Neural progenitor cell (in vitro differentiated cells): ENCODE results near the gene RBM47. TPM values are rescaled to one million over a fixed set of nuclear protein-coding genes. Genes with fewer than 3 reads are reported as not detected.

Source experiments
- DNase-seq: peaks from one replicate; pipeline ENCODE4 v3.0.0-alpha.2; 2016; ENCODE audit warnings: low spot score
- H2AFZ ChIP-seq: fragments of 200-600 bp; sonication (generic); replicated peaks from 2 replicates; pipeline ENCODE4 v1.6.1; 2016; ENCODE audit warnings: antibody characterized with exemption
- H3F3A ChIP-seq: fragments of 200-600 bp; sonication (generic); 2 replicates; pipeline ENCODE4 v1.6.1; 2016; ENCODE audit warnings: antibody characterized with exemption, low read depth
- H3K27ac ChIP-seq: fragments of 200-600 bp; sonication (generic); 2 replicates; pipeline ENCODE4 v1.5.1; 2016; ENCODE audit warnings: mild to moderate bottlenecking
- H3K27me3 ChIP-seq: fragments of 200-600 bp; sonication (generic); 2 replicates; pipeline ENCODE4 v1.6.1; 2016; ENCODE audit warnings: mild to moderate bottlenecking, moderate library complexity
- H3K36me3 ChIP-seq: fragments of 200-600 bp; sonication (generic); 2 replicates; pipeline ENCODE4 v1.5.1; 2016
- H3K4me1 ChIP-seq: fragments of 200-600 bp; sonication (generic); 2 replicates; pipeline ENCODE4 v1.6.1; 2016; ENCODE audit warnings: mixed run types
- H3K4me2 ChIP-seq: fragments of 200-600 bp; sonication (generic); 2 replicates; pipeline ENCODE4 v1.6.1; 2016
- H3K4me3 ChIP-seq: fragments of 200-600 bp; sonication (generic); 2 replicates; pipeline ENCODE4 v1.5.1; 2016
- H3K79me2 ChIP-seq: fragments of 200-600 bp; sonication (generic); 2 replicates; pipeline ENCODE4 v1.6.1; 2016; ENCODE audit warnings: low read depth
- H3K9ac ChIP-seq: fragments of 200-600 bp; sonication (generic); 2 replicates; pipeline ENCODE4 v1.6.1; 2016
- H3K9me3 ChIP-seq: fragments of 200-600 bp; sonication (generic); 2 replicates; pipeline ENCODE4 v1.5.1; 2016; ENCODE audit warnings: low read depth
- H4K20me1 ChIP-seq: fragments of 200-600 bp; sonication (generic); 2 replicates; pipeline ENCODE4 v1.6.1; 2016; ENCODE audit warnings: low read depth
- H3K27ac Mint-ChIP-seq: 3 replicates; pipeline ENCODE4 v1.8.0; 2021; ENCODE audit warnings: mixed read lengths
- H3K27me3 Mint-ChIP-seq: 2 replicates; pipeline ENCODE4 v1.8.0; 2022; ENCODE audit warnings: low read depth, mild to moderate bottlenecking, inconsistent platforms, moderate library complexity, mixed read lengths; ENCODE audit not compliant: insufficient read depth
- H3K36me3 Mint-ChIP-seq: 3 replicates; pipeline ENCODE4 v1.8.0; 2021; ENCODE audit warnings: mixed read lengths
- H3K4me1 Mint-ChIP-seq: 3 replicates; pipeline ENCODE4 v1.8.0; 2021; ENCODE audit warnings: mixed read lengths
- H3K4me3 Mint-ChIP-seq: 3 replicates; pipeline ENCODE4 v1.8.0; 2021; ENCODE audit warnings: mild to moderate bottlenecking, moderate library complexity, mixed read lengths
- H3K9me3 Mint-ChIP-seq: 3 replicates; pipeline ENCODE4 v1.8.0; 2020; ENCODE audit warnings: mixed read lengths
- CTCF ChIP-seq: fragments of 200-600 bp; sonication (generic); IDR thresholded peaks from 2 replicates; pipeline ENCODE4 v1.5.1; 2017; ENCODE audit warnings: antibody characterized with exemption, mild to moderate bottlenecking
- EZH2 ChIP-seq: fragments of 200-600 bp; sonication (generic); IDR thresholded peaks from 2 replicates; pipeline ENCODE4 v1.6.1; 2017; ENCODE audit warnings: antibody characterized with exemption, mild to moderate bottlenecking, moderate library complexity
- EZH2phosphoT487 ChIP-seq: fragments of 200-600 bp; sonication (generic); IDR thresholded peaks from 2 replicates; pipeline ENCODE4 v1.6.1; 2017; ENCODE audit warnings: antibody characterized with exemption
- total RNA-seq: library from RNA; depleted of rRNA; stranded (reverse); fragments of >200 nt; gene quantifications from 2 replicates; pipeline ENCODE4 v1.2.3, GENCODE V29; 2015; ENCODE audit warnings: low replicate concordance

RBM47 gene
- total RNA-seq, 1 donor from 2014 or later: 2.9 TPM

DNA sequence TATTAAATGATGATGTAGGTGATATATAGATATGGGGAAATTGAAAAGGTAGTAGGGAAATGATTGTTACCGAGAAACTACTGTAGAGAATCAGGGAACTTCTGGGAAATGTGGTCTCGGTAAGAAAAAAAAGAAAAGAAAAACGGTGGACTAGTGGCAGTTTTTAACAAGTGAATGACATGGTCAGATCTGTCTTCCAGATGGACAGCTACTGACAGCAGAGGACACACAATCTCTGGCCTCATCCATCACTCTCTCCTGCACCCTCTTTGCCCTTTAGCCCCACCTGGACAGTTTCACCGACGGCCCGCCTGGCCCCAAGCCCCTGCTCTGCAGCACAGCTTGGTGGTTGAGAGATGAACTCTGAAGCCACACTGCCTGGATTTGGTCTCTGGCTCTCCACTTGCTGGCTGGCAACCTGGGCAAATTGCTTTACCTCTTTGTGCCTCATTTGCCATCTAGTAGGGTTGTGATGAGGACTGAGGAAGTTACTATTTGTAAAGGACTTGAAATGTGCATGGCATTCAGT lies 23.4 kb downstream of the RBM47 start:
- H4K20me1 ChIP-seq: no peaks in the 10 kb centered on the region
- Mint-ChIP-seq H3K9me3 (no peaks in the 10 kb centered on the region), H3K36me3 (no peaks in the 10 kb centered on the region), H3K4me1 (no peaks in the 10 kb centered on the region), H3K4me3 (no peak overlapping the region), H3K27me3 (peaks cover 6% of the 10 kb centered on the region), H3K27ac (no peak overlapping the region)
- TF ChIP-seq EZH2 (no peak), EZH2phosphoT487 (no peak), CTCF (no peak)
- H3K4me1 ChIP-seq: peaks cover 6% of the 10 kb centered on the region
- H3K9me3 ChIP-seq: no peaks in the 10 kb centered on the region
- H3K27me3 ChIP-seq: no peaks in the 10 kb centered on the region
- no peaks in the 10 kb centered on the region for H3K36me3 ChIP-seq
- H3K27ac ChIP-seq: no peak overlapping the region
- H3K79me2 ChIP-seq: no peaks in the 10 kb centered on the region
- no peak overlapping the region for H3K9ac ChIP-seq
- no peak overlapping the region for H2AFZ ChIP-seq
- no peak overlapping the region for H3K4me2 ChIP-seq
- no peak for DNase-seq
- H3K4me3 ChIP-seq: no peak overlapping the region
- no peaks in the 10 kb centered on the region for H3F3A ChIP-seq

- H3K79me2 ChIP-seq: no peaks in the 10 kb centered on the region
- no peak overlapping the region for H3K27ac ChIP-seq
- Mint-ChIP-seq H3K9me3 (no peaks in the 10 kb centered on the region), H3K27me3 (peaks cover 2% of the 10 kb centered on the region), H3K4me1 (no peaks in the 10 kb centered on the region), H3K27ac (no peak overlapping the region), H3K4me3 (no peak overlapping the region), H3K36me3 (no peaks in the 10 kb centered on the region)
- H3K4me3 ChIP-seq: no peak overlapping the region
- TF ChIP-seq CTCF (no peak), EZH2 (no peak)
- H3K4me1 ChIP-seq: peaks cover 6% of the 10 kb centered on the region
- H3K4me2 ChIP-seq: no peak overlapping the region
- no peak overlapping the region for H2AFZ ChIP-seq
- no peaks in the 10 kb centered on the region for H3F3A ChIP-seq
- H3K9me3 ChIP-seq: no peaks in the 10 kb centered on the region
- DNase-seq: no peak
- no peaks in the 10 kb centered on the region for H3K27me3 ChIP-seq
- H3K36me3 ChIP-seq: no peaks in the 10 kb centered on the region
- H3K9ac ChIP-seq: no peak overlapping the region
- no peaks in the 10 kb centered on the region for H4K20me1 ChIP-seq
Measured at GRCh38 chr4:40603281-40603680, 26.4 kb downstream of the RBM47 start.

- H3K9me3 ChIP-seq: no peaks in the 10 kb centered on the region
- Mint-ChIP-seq H3K4me1 (peaks cover under 1% of the 10 kb centered on the region), H3K9me3 (no peaks in the 10 kb centered on the region), H3K4me3 (no peak overlapping the region), H3K27ac (no peak overlapping the region), H3K36me3 (no peaks in the 10 kb centered on the region), H3K27me3 (peaks cover 3% of the 10 kb centered on the region)
- H3K4me1 ChIP-seq: peaks cover 6% of the 10 kb centered on the region
- H3K36me3 ChIP-seq: no peaks in the 10 kb centered on the region
- H3K27me3 ChIP-seq: no peaks in the 10 kb centered on the region
- TF ChIP-seq EZH2 (no peak), CTCF (no peak), EZH2phosphoT487 (no peak)
- peak; percentile 23 for DNase-seq
- no peaks in the 10 kb centered on the region for H3F3A ChIP-seq
- H2AFZ ChIP-seq: no peak overlapping the region
- no peak overlapping the region for H3K9ac ChIP-seq
- H3K27ac ChIP-seq: no peak overlapping the region
- H3K4me3 ChIP-seq: no peak overlapping the region
- no peaks in the 10 kb centered on the region for H3K79me2 ChIP-seq
- H4K20me1 ChIP-seq: no peaks in the 10 kb centered on the region
- no peak overlapping the region for H3K4me2 ChIP-seq
Measured at GRCh38 chr4:40601641-40602040, 28.0 kb downstream of the RBM47 start.
